ENCODE measurements around the gene KRT74.

KRT74 gene

DNA sequence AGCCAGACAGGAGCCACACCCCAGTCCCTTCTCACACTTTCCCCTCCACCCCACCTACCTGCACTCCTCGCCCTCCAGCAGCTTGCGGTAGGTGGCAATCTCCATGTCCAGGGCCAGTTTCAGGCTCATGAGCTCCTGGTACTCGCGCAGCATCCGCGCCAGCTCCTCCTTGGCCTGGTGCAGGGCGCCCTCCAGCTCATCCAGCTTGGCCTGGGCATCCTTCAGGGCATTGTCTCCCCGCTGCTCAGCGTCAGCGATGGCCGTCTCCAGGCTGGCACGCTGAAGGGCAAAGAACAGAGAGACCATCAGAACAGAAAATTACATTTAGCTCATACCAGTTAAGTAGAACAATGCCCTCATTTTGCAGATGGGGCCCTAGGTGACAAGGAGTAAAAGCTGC lies 5.5 kb downstream of the KRT74 start:
- DNase-seq, result no peak

DNA sequence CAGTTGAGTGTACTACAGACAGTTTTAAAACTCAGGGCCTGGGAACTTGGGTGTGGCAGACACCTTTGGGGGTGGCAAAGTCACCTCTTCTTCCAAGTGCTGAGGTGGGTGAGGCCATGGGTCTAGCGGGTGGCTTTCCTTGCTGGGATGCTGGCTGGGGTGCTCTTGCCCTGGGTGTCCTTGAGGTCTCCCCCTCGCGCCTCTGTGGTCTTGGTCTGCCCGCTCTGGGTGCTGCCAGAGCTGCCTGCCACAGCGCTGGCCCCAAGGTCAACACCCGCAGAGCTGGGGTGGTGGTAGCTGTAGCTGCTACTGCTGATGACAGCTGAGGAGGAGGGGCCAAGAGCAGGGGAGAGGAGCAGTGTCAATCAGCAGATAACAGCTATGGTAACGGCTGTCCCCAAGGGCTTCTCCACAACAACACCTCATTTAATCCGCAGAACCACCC lies 6.8 kb downstream of the KRT74 start:
- DNase-seq, result no peak

DNA sequence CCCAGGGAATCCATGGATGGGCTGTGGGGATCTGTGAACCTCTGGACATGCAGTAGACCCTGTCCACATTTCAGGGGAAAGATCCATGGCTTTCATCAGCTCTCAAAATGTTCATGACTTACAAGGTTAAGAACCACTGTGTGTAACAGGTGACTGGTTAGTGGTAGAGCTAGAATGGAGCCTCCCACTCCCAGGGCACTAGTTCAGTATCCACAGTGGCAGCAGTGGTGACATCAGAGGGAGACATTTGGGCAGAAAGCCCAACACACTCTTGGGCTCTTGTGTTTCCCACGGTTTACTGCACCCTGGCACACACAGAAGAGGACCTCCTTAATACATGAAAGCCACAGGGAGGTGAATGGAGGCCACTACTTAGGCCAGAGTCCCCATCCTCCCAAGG lies 9.1 kb downstream of the KRT74 start:
- DNase-seq, result no peak

DNA sequence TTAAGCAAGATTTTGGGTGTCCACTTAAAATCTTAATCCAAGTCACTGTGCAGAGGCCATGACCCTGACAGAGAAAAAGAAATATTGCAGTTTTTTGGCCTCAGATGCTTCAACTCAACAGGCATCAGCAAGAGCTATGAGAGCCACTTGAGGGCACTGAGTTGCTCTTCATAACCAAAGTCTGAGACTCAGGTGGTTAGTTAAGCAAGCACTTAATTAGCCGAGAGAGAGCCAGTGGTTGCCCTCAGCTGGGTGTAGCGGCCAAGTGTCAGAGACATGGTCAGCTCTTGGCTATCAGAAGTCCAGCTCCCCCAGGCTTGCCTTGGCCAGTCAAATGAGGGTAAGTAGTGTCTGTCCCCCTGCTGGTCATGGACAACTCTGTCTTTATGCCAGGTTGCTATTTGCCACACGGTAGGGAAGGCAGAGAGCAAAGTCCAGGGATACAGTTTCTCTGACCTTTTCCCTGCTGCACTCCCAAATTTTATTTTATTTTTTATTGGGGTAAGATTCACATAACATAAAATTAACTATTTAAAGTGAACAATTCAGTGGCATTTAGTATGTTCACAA lies 11.7 kb downstream of the KRT74 start:
- DNase-seq, result no peak

DNA sequence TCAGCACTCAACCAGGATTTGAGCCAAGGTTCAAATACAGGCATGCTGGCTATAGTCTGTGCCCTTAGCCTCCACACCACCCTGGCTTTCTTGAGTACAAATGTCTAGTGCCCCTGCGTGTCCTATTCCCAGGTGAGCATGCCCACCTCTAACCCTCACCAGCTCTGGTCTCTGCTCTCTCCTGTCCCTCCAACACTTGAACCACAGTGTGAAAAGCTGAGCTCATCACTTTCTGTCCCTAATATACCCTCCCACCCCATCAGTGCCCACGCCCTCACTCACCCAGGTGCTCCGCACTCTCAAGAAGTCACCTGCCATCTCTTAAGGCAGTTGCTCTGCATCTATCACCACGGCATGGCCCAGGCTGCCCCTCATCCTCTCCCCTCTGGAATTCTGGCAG lies 13.7 kb downstream of the KRT74 start:
- DNase-seq, result no peak

DNA sequence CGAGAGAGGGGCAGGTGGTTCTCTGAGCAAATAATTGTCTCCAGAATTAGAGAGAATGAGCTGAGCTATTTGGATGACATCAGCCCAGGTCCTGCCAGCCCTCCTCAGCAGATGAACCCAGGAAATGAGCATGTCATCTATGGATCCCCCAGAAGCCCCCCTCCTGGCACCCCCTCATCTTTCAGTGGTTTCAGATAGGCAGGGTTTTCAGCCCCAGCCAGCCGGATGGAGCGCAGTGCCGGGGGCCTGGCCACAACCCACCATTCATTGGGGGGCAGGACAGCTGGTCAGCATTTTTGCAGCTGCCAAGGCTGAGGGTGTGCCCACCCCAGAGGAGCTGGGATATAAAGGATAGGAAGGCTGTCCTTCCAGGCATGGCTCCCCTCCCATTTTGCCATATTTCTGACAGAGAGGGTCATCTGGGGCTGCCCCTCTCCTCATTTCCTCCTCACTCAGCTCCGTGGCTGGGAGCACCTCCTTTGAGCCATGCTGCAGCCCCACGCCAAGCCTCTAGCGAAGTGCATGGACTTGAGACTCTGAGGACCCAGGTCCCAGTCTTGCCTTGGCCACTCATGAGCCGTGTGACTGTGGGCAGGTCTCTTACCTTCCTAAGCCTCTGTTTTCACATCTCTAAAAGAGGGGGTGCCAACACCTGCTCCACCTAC lies 14.7 kb downstream of the KRT74 start:
- no peak for DNase-seq

DNA sequence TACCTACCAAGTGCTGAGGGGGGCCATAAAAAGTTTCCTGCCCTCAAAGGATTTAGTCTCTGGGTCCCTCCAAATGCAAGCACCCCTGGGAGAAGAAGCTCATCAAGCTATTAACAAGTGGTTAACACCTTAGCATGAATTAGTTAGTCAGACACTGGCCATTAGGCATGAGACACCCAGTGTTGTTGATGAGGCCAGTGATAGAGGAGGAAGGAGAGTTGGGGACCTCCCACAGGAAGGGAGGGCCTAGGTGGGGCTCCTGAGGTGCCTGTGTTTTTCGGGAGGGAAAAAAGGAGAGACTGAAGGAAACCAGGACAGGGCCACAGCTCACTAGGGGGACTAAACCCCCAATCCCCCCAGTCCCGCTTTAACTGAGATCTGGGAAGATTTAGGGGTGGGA lies 16.2 kb downstream of the KRT74 start:
- no peak for DNase-seq

DNA sequence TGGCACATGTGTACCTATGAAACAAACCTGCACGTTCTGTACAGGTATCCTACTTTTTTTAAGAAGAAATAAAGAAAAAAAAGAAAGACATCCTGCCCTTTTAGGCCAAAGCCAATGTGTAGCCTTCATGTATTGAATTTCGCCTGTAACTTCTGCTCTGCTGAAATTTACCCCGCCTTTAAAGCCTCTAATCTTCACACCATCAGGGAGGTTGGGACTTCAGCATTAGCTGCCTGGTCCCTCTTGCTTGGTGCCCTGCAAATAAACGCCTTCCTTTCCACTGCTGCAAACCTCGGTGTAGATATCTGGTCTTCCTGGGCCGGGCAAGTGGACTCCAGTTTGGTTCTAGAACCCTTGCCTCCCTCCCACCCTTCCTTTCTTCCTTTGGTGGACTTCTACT lies 18.1 kb downstream of the KRT74 start:
- no peak for DNase-seq

DNA sequence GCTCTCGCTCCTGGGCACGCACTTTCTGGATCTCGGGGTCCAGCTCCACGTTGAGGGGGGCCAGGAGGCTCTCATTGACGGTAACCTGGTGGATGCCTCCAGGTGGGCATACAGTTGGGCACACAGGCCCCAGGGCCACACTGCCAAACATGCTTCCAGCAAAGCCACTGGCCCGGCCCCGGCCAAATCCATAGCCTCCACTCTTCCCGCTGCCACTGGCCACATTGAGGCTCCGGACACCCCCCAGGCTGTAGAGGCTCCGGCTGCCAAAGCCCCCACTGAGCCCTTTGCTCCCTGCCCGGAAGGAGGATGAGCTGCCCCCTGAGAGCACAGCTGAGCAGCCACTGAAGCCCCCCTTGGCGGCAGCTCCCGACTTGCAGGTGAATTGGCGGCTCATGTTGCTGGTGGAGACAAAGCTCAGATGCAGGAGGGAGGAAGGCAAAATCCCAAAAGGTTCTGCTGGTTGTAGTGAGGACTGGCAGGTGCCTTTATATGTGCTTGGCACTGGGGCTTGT lies 20.9 kb downstream of the KRT74 start, which contains the start of gene KRT71:
TSS of gene KRT71 (minus strand) at position 465 of the 515 bp plus-strand sequence. CDS start at position 397, 68 bp downstream.
- no peak for DNase-seq

DNA sequence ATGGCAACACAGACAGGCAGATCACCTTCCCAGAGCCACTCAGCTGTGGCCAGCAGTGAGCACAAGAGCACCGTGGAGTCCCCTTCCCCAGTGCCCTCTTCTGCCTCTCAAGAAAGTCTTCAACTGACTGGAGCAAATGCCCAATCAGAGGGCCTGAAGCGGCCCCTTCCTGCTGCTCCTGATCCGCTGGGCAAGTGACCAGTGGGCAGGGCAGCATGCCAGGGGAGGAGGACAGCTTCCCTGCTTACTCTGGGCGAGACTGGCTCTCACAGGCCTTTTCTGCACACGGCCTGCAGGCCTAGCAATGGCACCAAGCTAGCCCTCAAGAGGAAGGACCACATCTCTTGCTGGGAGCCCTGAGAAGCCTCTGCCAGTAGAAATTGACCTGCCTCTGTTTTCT lies 21.6 kb downstream of the KRT74 start:
- DNase-seq, result no peak

DNA sequence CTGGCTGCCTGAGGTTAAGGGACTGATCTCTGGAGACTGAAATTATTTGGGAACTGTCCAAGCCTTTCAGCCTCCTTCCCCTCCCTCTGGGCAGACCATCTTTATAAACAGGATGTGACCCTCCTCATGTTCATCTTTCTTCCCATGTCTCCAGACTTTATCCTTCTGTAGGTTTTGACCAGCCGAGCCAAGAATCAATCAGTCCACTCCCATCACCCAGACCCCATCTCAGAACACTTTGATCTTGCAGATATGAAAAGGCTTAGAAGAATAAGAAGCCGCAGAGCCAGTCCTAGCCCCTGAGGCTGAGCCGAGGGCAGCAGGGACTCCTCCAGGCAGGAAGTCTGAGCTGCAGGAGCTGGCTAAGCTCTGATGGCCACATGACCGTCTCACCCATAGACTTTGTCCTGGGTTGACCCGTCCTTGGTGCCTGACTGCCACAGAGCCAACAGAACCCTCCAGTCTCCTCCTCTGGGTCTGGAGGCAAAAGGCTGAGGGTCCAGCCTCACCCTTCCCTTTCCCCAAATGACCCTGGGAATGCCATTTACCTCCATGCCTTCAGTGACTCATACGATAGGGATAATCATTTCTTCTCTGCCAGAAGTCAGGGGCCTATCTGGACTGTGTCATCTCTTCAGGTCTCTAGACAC lies 22.3 kb downstream of the KRT74 start:
- no peak for DNase-seq

DNA sequence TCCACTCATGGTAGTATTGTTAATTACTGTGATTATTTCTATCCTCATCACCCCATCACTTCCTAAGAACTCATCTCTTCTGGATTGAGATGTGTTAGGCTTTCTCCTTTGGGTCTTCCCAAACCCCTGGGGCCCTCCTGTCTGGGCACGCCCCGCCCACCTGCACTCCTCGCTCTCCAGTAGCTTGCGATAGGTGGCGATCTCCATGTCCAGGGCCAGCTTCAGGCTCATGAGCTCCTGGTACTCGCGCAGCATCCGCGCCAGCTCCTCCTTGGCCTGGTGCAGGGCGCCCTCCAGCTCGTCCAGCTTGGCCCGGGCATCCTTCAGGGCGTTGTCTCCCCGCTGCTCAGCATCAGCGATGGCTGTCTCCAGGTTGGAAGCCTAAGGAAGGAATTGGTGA lies 27.5 kb downstream of the KRT74 start:
- no peak for DNase-seq

DNA sequence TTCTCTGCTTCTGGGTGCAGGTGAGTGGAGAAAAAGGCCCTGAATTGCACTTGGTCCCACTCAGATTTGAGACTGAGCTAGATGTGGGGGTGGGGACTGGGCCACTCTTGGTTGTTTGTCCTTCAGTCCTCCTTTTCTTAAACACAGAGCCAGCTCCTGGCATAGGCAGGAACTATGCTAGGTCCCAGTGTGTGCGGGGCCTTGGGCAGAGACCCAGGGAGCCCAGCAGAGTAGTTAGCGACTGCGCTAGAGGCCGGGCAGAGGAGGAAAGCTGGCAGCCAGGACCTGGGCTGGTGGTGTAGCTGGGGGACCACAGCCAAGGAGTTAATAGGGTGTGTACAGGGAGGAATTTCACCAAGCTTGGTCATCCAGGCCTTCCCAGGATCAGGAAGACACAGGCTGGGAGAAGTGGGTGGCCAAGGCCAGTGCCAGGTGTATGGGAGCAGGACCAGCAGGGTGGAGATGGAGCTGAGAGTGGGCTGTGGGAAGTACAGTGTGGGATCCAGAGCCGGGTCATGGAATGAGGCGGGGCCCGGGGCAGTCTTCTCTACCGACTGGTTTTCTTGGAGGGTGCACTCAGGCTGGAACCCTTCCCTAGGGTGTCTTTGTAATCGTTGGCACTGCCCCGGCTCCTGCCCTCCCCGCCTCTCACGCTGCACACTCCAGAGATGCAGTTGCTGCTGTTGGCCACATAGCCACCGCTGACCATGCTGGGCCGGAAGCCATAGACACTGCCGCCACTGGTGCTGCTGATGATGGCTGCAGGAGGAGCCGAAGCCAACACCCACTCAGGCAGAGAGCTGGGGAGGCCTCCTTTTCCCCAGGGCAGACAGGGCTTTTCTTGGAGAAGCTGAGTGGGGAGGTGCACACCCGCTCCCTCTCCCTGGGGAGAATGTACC lies 29.4 kb downstream of the KRT74 start:
- no peak for DNase-seq

DNA sequence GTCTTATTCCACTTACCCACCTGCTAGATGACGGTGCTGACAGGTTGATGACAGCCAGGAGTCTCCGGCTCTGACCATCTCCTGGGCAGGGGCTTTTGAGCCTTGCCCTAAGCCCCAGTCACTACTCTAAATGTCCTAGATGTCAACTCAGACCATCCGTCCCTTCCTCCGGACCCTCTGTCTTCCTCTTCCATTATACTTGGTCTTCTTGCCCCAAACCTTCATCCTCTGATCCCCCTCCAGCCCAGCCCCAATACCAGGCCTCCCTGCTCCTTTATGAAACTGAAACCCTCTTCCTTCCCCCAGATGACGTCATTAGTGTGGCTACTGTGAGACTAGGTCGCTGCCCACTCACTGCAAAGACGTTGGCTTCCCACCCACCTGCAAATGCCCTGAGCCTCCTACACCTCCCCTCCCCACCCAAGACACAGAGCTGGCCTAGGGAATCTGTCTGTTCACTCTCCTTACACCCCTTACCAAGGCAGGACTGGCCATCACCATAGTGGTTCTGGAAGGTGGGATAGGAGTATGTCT lies 30.8 kb downstream of the KRT74 start:
- DNase-seq, result no peak

DNA sequence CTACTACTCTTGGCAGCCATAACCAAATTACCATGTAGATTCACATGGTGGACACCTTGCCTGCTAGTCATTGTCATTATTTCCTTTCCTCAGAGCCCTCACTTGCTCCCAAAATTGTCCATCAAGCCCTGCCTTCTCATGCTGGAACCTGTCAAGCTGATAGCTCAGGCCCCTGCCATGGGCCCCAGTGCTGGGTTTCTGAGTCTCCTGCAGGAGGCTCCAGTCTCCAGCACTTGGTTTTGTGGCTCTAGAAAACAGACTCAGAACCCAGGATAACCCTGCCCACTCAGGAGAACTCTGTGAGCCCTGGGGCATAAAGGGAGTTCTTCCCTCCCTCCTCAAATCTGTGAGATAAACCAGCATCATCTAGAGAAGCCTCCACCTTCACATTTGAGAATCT lies 31.5 kb downstream of the KRT74 start:
- no peak for DNase-seq

DNA sequence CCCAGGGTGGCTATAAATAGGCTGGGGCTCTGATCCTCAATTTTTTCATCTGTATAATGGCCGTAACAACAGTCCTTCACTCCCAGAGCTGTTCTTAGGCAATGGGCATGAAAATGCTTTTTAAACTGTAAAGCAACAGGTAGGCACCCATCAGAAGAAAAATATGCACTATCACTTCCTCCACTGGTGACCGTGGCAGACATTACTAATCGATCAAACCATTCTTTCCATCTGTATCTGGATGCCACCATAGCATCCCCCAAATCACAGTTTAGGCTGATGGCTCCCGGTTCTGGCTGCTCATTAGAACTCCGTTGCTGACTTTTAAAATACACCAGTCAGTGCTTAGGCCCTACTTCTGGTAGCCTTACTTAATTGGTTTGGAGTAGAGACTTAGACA lies 31.9 kb downstream of the KRT74 start:
- no peak for DNase-seq

DNA sequence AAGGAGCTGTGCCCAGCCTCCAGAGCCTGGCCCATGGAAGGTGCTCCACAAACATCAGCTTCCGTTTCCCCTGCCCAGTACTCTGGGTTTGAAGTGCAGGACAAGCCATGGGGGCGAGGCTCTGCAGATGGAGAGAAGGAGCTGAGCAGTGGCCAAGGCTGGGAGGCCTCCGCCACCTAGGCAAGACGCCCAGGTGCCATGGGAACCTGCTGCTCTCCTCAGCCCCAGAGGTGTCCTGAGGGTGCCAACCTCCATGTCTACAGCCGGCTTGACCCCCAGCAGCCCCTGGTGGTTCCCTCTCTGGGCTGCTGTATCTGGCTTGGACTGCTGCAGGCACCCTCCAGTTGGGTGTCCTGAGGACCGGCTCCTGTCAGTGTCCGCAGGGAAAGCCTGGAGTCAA lies 33.1 kb downstream of the KRT74 start:
- no peak for DNase-seq

DNA sequence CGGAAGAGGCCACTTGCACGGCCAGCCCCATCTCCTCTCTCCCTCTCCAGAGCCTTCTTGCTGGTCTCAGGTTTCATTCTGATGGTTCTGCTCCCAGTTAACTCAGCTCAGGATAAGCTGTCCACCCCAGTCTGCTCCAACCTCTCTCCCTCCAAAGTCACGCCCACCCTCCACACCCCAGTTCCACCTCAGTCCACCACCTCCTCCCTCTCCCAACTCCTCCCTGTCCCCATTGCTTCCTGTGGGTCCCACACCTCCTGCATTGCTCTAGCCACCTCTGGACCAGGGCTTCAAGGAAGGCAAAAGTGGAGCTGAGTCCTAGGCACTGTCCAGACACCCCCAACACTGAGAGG lies 33.8 kb downstream of the KRT74 start:
- DNase-seq, result no peak

DNA sequence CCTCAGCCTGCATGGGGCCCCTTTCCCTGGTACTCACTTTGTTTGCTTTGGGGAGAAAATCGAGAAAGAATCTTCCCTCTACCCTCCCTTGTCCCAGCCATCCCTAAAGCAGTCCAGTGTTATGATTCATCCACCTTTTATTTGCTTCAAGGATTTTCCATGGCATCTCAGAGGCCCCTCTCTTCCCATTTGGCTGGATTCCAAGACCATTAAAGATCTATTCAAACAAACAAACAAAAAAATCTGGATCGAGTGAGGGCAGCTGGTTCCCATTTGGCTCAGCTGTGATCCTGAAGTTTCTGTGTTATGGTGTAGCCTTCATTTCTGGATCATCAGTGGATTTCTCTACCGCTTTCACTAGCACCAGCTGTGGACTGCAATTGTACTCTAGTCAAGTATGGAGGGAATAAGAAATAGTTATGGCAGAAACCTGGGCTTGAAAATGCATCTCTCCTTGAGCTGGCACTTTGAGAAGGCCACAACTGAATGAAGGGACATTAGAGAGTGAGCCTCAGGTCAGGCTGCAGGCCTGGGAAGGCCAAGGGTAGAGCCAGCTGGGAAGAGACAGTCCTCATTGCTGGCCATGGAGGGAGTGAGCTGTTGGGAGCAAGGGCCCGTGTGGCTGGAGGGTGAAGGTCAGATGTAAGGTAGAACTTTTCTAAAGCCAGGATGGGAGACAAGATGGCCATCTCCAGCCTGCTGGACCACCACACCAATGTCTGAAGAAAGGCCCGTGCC lies 34.4 kb downstream of the KRT74 start:
- no peak for DNase-seq

DNA sequence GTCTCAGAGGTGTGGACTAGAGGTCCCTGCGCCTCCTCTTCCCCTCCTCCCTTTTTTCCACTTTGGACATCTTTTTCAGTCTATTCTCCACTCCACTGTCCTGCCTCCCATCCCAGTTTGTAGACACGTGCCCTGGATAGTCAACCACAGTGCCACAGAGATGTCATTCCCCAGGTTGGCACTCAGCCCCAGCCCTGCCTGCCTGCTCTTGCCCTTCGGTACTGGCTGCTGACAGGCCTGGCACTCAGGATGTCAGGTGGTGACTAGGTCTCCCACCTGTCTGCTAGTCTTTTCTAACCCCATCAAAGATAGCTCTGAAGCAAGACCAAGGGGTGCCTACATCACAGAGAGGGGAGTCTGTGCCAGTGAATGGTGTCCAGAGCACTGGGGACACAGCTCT lies 36.5 kb downstream of the KRT74 start:
- no peak for DNase-seq

DNA sequence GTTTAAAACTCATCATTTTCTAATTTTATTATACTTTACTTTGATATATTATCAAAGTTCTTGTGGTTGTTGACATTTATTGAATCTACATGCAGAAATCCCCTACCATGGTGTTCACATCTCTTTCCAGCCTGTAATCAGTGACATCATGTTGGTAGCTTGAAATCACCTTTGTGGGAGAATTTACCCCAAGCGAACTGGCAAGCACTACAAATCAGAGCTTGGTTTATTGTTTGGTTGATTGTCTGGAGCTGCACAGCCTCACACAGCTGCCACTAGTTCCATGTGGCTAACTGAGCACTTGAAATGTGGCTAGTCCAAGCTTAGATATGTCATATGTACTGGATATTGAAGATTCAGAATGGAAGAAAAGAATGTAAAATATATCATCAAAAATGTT lies 38.1 kb downstream of the KRT74 start:
- no peak for DNase-seq

DNA sequence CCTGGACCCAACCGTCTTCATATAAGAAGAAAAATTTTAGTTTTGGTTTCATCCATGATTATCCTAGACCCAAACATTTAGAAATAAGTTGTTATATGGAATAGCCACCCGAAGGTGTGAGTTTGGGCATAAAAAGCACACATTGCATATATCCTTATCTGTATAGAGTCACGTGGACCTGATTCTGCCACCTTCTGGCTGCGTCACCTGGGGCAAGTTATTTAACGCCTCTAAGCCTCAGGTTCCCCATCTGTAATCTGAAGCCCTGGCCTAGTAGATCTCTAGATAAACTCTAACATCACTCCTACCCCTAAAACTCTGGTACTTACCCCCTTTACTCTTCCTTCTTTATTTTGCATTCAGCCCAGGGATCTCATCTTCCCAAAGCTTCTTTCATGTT lies 39.2 kb downstream of the KRT74 start:
- DNase-seq, result no peak

Measured in SIG-M5 (cell line).